Neutrophil (primary cell): Measurements from ENCODE around the gene IDI2.

ENCODE experiments used
- H3K27ac ChIP-seq: fragments of 200-600 bp; sonication (generic); 2 replicates; pipeline ENCODE4 v1.5.1; 2016; ENCODE audit warnings: mild to moderate bottlenecking, moderate library complexity
- H3K27me3 ChIP-seq: fragments of 200-600 bp; sonication (generic); 2 replicates; pipeline ENCODE4 v1.6.0; 2016; ENCODE audit warnings: mild to moderate bottlenecking
- H3K36me3 ChIP-seq: fragments of 200-600 bp; sonication (generic); 2 replicates; pipeline ENCODE4 v1.5.1; 2017
- H3K4me1 ChIP-seq, 2 experiments: fragments of 200-600 bp in 1 of 2; sonication (generic) in 1 of 2; 1 replicate in 1 of 2; 2 replicates in 1 of 2; pipeline versions ENCODE4 v1.5.1 to v1.6.1; 2013 to 2016; ENCODE audit warnings: low read depth in 1 of 2, low read length in 1 of 2, mild to moderate bottlenecking in 1 of 2, moderate library complexity in 1 of 2; ENCODE audit not compliant: control insufficient read depth in 1 of 2, insufficient read depth in 1 of 2
- H3K4me3 ChIP-seq, 2 experiments: fragments of 200-600 bp in 1 of 2; sonication (generic) in 1 of 2; 1 replicate in 1 of 2; 2 replicates in 1 of 2; pipeline ENCODE4 v1.5.1; 2013 to 2016; ENCODE audit warnings: low read depth in 1 of 2, low read length in 1 of 2, mild to moderate bottlenecking in 1 of 2, moderate library complexity in 1 of 2
- H3K9me3 ChIP-seq: fragments of 200-600 bp; sonication (generic); 2 replicates; pipeline ENCODE4 v1.5.1; 2016
- CTCF ChIP-seq: fragments of 200-600 bp; sonication (generic); IDR thresholded peaks from 2 replicates; pipeline ENCODE4 v1.5.1; 2016; ENCODE audit warnings: antibody characterized with exemption

The IDI2 gene

GRCh38 chr10:1064964-1065247 lies 39.2 kb upstream of the IDI2 start:
- H3K27ac ChIP-seq = peak overlapping the region; percentile 84

GRCh38 chr10:1063232-1063865 lies 37.7 kb upstream of the IDI2 start:
- Histone ChIP-seq H3K27me3 (no peaks in the 10 kb centered on the region), H3K36me3 (peaks cover 3% of the 10 kb centered on the region), H3K27ac (peak overlapping the region; percentile 84), H3K4me1 (peaks cover 59 to 64% of the 10 kb centered on the region in 2 experiments), H3K4me3 (peak overlapping the region in 1 of 2 experiments; percentile 0), H3K9me3 (no peaks in the 10 kb centered on the region)
- TF ChIP-seq CTCF = no peak

More at GRCh38 chr10:1064964-1065247, 39.2 kb upstream of the IDI2 start:
- Histone ChIP-seq H3K4me1 (peaks cover 63 to 66% of the 10 kb centered on the region in 2 experiments), H3K36me3 (no peaks in the 10 kb centered on the region), H3K4me3 (no peak overlapping the region), H3K9me3 (no peaks in the 10 kb centered on the region), H3K27me3 (no peaks in the 10 kb centered on the region)
- TF ChIP-seq CTCF = no peak

GRCh38 chr10:1061930-1062774 lies 36.5 kb upstream of the IDI2 start:
- no peak overlapping the region for H3K4me3 ChIP-seq
- H3K36me3 ChIP-seq = peaks cover 3% of the 10 kb centered on the region
- peaks cover 71 to 74% of the 10 kb centered on the region in 2 experiments for H3K4me1 ChIP-seq
- no peaks in the 10 kb centered on the region for H3K27me3 ChIP-seq
- H3K9me3 ChIP-seq = no peaks in the 10 kb centered on the region
- H3K27ac ChIP-seq = peak overlapping the region; percentile 84
- TF ChIP-seq CTCF = no peak

- H3K4me3 ChIP-seq = no peak overlapping the region
- no peaks in the 10 kb centered on the region for H3K27me3 ChIP-seq
- peaks cover 3% of the 10 kb centered on the region for H3K36me3 ChIP-seq
- H3K27ac ChIP-seq = no peak overlapping the region
- H3K9me3 ChIP-seq = no peaks in the 10 kb centered on the region
- no peak for TF ChIP-seq CTCF
- H3K4me1 ChIP-seq = peaks cover 78 to 84% of the 10 kb centered on the region in 2 experiments
Measured at GRCh38 chr10:1059902-1060301, 34.2 kb upstream of the IDI2 start.

GRCh38 chr10:1058017-1058416 lies 32.4 kb upstream of the IDI2 start:
- no peak for TF ChIP-seq CTCF

More at GRCh38 chr10:1058017-1058416, 32.4 kb upstream of the IDI2 start:
- Histone ChIP-seq H3K27ac (peak overlapping the region; percentile 97), H3K4me1 (peaks cover 72 to 75% of the 10 kb centered on the region in 2 experiments), H3K9me3 (no peaks in the 10 kb centered on the region), H3K36me3 (peaks cover 18% of the 10 kb centered on the region), H3K4me3 (peak overlapping the region; percentile 97), H3K27me3 (no peaks in the 10 kb centered on the region)
